Measurements from ENCODE around the gene TMSB4X.
A peak's percentile ranks its signal among the peaks of the same experiment; 100 is the strongest.
"Not testable (repeated sequence)": the region's sequence is repeated elsewhere in the genome, so short reads cannot be mapped to it uniquely, and the experiment has no call there.

TMSB4X gene

GRCh38 chrX:12974796-12975669 lies at the start of gene TMSB4X:
TSS of gene TMSB4X (plus strand) at chrX:12975110.
- DNase-seq, result peak; percentile 57

GRCh38 chrX:12929701-12930100 lies 45.2 kb upstream of the TMSB4X start:
- no peak for DNase-seq

GRCh38 chrX:12930150-12930549 lies 44.8 kb upstream of the TMSB4X start:
- DNase-seq, result no peak

DNA sequence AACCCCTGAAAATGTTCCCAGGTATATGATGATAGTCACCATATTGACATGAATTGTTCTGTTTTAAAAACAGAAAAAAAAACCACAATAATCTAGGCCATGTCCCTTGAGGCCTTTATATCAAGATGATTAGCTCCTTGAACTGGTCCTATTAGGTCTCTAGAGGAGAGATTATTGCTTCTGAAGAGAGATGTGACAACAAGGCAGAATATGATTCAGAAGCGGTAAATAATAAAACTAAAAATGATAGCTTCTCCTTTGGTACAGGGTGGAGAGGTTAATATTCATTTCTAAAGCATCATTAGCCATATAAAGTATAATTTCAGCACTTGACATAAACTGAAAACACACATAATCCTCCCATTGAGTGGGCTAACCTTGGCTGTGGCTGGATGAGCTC lies 42.7 kb upstream of the TMSB4X start:
- DNase-seq, result no peak

DNA sequence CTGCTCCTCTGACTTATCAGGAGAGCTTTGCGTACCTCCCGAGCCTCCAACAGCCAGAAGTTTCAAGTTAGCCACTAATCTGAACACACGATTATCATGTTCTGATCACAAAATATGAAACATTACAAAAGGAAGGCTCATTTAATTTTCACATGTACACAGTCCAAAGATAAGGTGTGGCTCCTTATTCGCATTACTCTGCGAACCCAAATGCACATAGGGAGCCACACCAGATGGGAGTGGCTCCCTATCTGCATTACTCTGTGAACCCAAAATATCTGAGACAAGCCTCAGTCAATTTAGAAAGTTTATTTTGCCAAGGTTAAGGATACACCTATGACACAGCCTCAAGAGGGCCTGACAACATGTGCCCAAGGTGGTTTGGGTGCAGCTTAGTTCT lies 40.1 kb upstream of the TMSB4X start:
- DNase-seq, result no peak

DNA sequence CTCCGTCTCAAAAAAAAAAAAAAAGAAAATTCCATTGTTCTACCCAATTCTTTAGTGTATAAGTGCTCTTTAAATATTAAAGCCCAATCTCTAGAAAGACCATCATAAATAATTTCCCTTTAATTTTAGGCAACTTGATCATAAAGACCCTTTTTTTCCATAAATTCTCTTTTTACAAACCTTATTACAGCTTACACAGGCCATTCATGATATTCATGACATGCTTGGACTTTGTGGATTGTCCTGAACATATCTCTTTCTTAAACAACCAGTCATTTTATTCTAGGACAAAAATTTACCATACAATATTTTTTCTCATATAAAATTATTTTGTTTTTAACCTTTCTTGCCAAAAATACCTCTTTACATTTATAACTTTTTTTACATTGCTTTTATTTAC lies 38.0 kb upstream of the TMSB4X start:
- no peak for DNase-seq

DNA sequence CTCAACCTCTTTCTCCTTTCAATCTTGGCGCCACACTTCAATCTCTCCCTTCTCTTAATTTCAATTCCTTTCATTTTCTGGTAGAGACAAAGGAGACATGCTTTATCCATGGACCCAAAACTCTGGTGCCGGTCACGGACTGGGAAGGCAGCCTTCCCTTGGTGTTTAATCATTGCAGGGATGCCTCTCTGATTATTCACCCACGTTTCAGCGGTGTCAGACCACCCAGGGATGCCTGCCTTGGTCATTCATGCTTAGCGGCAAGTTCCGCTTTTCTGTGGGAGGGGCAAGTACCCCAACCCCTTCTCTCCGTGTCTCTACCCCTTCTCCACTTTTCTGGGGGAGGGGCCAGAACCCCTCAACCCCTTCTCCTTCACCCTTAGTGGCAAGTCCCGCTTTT lies 34.4 kb upstream of the TMSB4X start:
- DNase-seq, result not testable (repeated sequence)

DNA sequence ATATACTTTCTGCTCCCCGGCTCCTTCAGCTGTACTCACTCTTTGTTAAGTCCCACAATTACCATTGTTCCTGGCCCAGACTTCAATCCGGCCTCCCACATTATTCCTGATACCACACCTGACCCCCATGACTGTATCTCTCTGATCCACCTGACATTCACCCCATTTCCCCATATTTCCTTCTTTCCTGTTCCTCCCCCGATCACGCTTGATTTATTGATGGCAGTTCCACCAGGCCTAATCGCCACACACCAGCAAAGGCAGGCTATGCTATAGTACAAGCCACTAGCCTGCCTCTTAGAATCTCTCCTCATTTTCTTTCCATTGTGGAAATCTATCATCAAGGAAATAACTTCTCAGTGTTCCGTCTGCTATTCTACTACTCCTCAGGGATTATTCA lies 31.3 kb upstream of the TMSB4X start:
- DNase-seq, result not testable (repeated sequence)

- not testable (repeated sequence) for DNase-seq
These were observed 30.5 kb upstream of the TMSB4X start for GRCh38 chrX:12944452-12944851.

GRCh38 chrX:12945494-12945893 lies 29.4 kb upstream of the TMSB4X start:
- no peak for DNase-seq

DNA sequence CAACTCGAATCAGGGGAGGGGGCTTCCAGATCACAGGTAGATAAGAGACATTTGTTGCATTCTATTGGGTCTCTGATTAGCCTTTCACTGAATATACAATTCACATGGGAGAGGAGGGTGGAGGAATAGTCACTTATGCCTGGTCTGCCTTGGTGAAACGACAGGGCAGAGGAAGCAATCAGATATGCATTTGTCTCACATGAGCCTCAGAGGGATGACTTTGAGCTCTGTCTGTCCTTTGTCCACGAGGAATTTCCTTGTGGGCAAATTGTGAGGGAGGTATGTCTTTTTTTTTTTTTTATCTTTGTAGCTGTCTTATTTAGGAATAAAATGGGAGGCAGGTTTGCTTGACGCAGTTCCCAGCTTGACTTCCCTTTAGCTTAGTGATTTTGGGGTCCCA lies 28.5 kb upstream of the TMSB4X start:
- DNase-seq, result no peak

DNA sequence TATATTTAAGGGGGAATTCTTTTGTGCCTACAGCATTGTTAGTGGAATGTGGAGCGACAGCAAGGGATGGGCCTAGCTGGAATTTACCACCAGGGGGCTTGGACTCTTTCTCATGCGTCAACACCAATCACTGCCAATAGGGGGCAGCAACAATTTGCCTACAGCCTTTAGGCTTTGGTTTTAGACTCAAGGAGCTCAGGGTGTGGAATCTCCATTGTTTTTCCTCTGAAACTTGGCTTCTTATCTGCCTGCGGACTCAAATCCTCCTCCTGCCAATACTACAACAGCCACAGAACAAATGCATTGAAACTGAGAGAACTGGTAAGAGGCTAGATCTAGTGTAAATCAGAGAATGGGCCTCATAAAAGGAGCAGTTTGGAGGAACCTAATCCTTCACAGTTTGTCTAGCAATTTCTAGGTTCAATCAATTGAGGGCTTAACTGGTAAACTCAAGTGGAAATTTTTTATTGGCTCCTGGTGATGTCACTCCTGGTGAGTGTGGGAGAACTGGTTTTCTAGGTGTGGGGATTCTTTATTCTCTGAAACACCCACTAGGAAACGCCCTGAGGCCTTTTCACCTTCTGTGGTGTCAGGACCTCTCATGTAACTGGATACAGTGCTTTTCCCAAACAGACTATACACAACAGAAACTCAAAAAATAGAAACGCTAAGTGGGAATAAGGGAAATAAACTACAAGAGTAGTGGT lies 27.9 kb upstream of the TMSB4X start:
- DNase-seq, result no peak

DNA sequence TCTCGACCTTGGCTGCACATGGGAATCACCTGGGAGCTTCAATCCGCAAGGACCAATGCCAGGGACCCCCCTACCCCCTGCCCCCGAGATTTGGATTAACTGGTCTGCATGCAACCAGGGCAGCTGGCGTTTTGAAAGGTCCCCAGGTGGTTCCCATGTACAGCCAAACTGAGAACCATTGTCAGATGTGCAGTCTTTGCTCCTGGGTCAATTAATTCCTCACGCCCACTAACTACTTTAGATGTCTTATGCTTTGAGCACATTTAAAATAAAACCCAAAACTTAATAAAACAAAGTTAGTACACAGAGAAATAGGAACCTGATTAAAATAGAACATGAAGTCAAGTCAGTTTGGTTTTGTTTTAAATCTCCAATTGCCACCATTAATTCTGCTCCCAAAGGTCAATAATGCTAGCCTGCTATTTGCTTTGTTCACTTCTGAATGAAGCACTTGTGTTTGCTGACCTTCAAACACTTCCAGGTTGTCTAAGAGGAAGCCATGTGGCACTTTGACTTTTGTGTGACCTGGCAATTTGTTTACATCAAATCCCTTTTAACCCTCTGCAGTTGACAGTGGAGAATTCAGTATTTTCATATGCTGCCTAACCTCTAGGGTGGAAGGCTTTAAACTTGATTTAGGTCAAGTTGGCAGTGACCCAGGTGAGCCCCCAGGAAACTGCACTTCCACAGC lies 27.2 kb upstream of the TMSB4X start:
- no peak for DNase-seq

- DNase-seq, result no peak
These were observed 26.4 kb upstream of the TMSB4X start for GRCh38 chrX:12948495-12948894.

- DNase-seq, result no peak
These were observed 25.5 kb upstream of the TMSB4X start for GRCh38 chrX:12949205-12949926.

- DNase-seq, result no peak
These were observed 24.8 kb upstream of the TMSB4X start for GRCh38 chrX:12949927-12950656.

- peak; percentile 64 for DNase-seq
These were observed 23.9 kb upstream of the TMSB4X start for GRCh38 chrX:12950851-12951594.

GRCh38 chrX:12951595-12951975 lies 23.3 kb upstream of the TMSB4X start:
- no peak for DNase-seq

- no peak for DNase-seq
These were observed 21.5 kb upstream of the TMSB4X start for GRCh38 chrX:12953420-12953819.

- no peak for DNase-seq
These were observed 20.5 kb upstream of the TMSB4X start for GRCh38 chrX:12954376-12954775.

GRCh38 chrX:12954981-12955380 lies 19.9 kb upstream of the TMSB4X start:
- DNase-seq, result no peak

Measured in 8988T (cell line).